Hepatocyte (in vitro differentiated cells): ENCODE results near the gene SLC12A5.

Experiments
- CTCF ChIP-seq: fragments of 200-600 bp; sonication (generic); IDR thresholded peaks from 2 replicates; pipeline ENCODE4 v1.5.1; 2016; ENCODE audit warnings: antibody characterized with exemption, mild to moderate bottlenecking; ENCODE audit not compliant: poor library complexity
- EZH2 ChIP-seq: fragments of 200-600 bp; sonication (generic); IDR thresholded peaks from 2 replicates; pipeline ENCODE4 v1.6.1; 2016; ENCODE audit warnings: antibody characterized with exemption, mild to moderate bottlenecking, borderline replicate concordance

GRCh38 chr20:46004187-46004586 is 24.8 kb upstream of the SLC12A5 start:
- TF ChIP-seq CTCF (no peak), EZH2 (no peak)
